Measurements from ENCODE around the gene CABLES1.

The CABLES1 gene

GRCh38 chr18:23115683-23116096 is 19.6 kb upstream of the CABLES1 start:
- no peak for TF ChIP-seq CTCF (IDR thresholded peaks at IDR 0.05; ENCODE audit: insufficient read depth, low read length, poor library complexity, severe bottlenecking)
- no peak overlapping the region for H3K4me3 ChIP-seq (replicated peaks; ENCODE audit: low read depth, low read length)
- H3K36me3 ChIP-seq (ENCODE audit: control insufficient read depth, insufficient read depth, low read length) = no peaks in the 10 kb centered on the region
- DNase-seq (ENCODE audit: extremely low read depth, insufficient read length) = no peak
- no peaks in the 10 kb centered on the region for H3K27me3 ChIP-seq (replicated peaks; ENCODE audit: control insufficient read depth, insufficient read depth, low read length)

GRCh38 chr18:23121133-23121532 is 14.2 kb upstream of the CABLES1 start:
- no peaks in the 10 kb centered on the region for H3K27me3 ChIP-seq (replicated peaks; ENCODE audit: control insufficient read depth, insufficient read depth, low read length)
- no peak overlapping the region for H3K4me3 ChIP-seq (replicated peaks; ENCODE audit: low read depth, low read length)
- no peaks in the 10 kb centered on the region for H3K36me3 ChIP-seq (ENCODE audit: control insufficient read depth, insufficient read depth, low read length)
- DNase-seq (ENCODE audit: extremely low read depth, insufficient read length) = no peak
- TF ChIP-seq CTCF (IDR thresholded peaks at IDR 0.05; ENCODE audit: insufficient read depth, low read length, poor library complexity, severe bottlenecking) = no peak

- H3K4me3 ChIP-seq (replicated peaks; ENCODE audit: low read depth, low read length) = no peak overlapping the region
- no peak for TF ChIP-seq CTCF (IDR thresholded peaks at IDR 0.05; ENCODE audit: insufficient read depth, low read length, poor library complexity, severe bottlenecking)
- no peak for DNase-seq (ENCODE audit: extremely low read depth, insufficient read length)
- H3K27me3 ChIP-seq (replicated peaks; ENCODE audit: control insufficient read depth, insufficient read depth, low read length) = no peaks in the 10 kb centered on the region
- H3K36me3 ChIP-seq (ENCODE audit: control insufficient read depth, insufficient read depth, low read length) = no peaks in the 10 kb centered on the region
Observed at GRCh38 chr18:23122334-23123229, 12.7 kb upstream of the CABLES1 start.

GRCh38 chr18:23126376-23127056 is 8.8 kb upstream of the CABLES1 start:
- Histone ChIP-seq H3K27me3 (replicated peaks; ENCODE audit: control insufficient read depth, insufficient read depth, low read length) (no peaks in the 10 kb centered on the region), H3K36me3 (ENCODE audit: control insufficient read depth, insufficient read depth, low read length) (no peaks in the 10 kb centered on the region), H3K4me3 (replicated peaks; ENCODE audit: low read depth, low read length) (no peak overlapping the region)
- TF ChIP-seq CTCF (IDR thresholded peaks at IDR 0.05; ENCODE audit: insufficient read depth, low read length, poor library complexity, severe bottlenecking) = no peak
- no peak for DNase-seq (ENCODE audit: extremely low read depth, insufficient read length)

- no peak for DNase-seq (ENCODE audit: extremely low read depth, insufficient read length)
- Histone ChIP-seq H3K36me3 (ENCODE audit: control insufficient read depth, insufficient read depth, low read length) (no peaks in the 10 kb centered on the region), H3K27me3 (replicated peaks; ENCODE audit: control insufficient read depth, insufficient read depth, low read length) (no peaks in the 10 kb centered on the region), H3K4me3 (replicated peaks; ENCODE audit: low read depth, low read length) (no peak overlapping the region)
- TF ChIP-seq CTCF (IDR thresholded peaks at IDR 0.05; ENCODE audit: insufficient read depth, low read length, poor library complexity, severe bottlenecking) = no peak
Observed at GRCh38 chr18:23127090-23127489, 8.2 kb upstream of the CABLES1 start.
